GM12878 (cell line): ENCODE data around the gene RAB40B. TPM values are rescaled to one million over a fixed set of nuclear protein-coding genes. Genes with fewer than 3 reads are reported as not detected.

Experiments
- ATAC-seq: fragments of 200-7000 bp; cut with Tn5 transposase; 3 replicates; pipeline ENCODE4 v1.9.1; 2020; ENCODE audit warnings: mild to moderate bottlenecking, moderate library complexity
- BruUV-seq: library from RNA; stranded (reverse); fragments of 400-500 nt; replicated peaks from 2 replicates; lab custom pipeline; 2021; lab: Mats Ljungman, UMichigan
- CTCF ChIA-PET: fragments of 300-600 bp; sonication (Branson Sonifier 250); formaldehyde crosslinking; extraction: SDS; loops from one replicate; lab custom pipeline; 2021; ENCODE audit warnings: inconsistent platforms; lab: Yijun Ruan, JAX
- POLR2A ChIA-PET: fragments of 350-600 bp; formaldehyde crosslinking; extraction: SDS; loops from one replicate; lab custom pipeline; 2021; ENCODE audit warnings: inconsistent platforms; lab: Charles Lee
- RAD21 ChIA-PET: fragments of 300-600 bp; sonication (Branson Sonifier 250); formaldehyde crosslinking; loops from one replicate; lab custom pipeline; 2023; ENCODE audit warnings: antibody characterized with exemption; ENCODE audit not compliant: unreplicated experiment; lab: Charles Lee
- SMC1A ChIA-PET: fragments of 300-600 bp; sonication (Branson Sonifier 250); formaldehyde crosslinking; loops from one replicate; lab custom pipeline; 2023; ENCODE audit not compliant: unreplicated experiment, uncharacterized antibody; lab: Charles Lee
- DNase-seq: peaks from one replicate; pipeline ENCODE4 v3.0.0-alpha.2; 2011; ENCODE audit warnings: low read depth, low spot score
- FAIRE-seq: peaks from 3 replicates; lab custom pipeline; 2011; peaks lifted over from hg19 to GRCh38; lab: Jason Lieb, UNC
- H2AFZ ChIP-seq: 2 replicates; pipeline ENCODE4 v1.6.0; 2011; ENCODE audit warnings: low read depth, low read length, control low read depth; ENCODE audit not compliant: control insufficient read depth
- H3K27ac ChIP-seq: 2 replicates; pipeline ENCODE4 v1.5.1; 2011; ENCODE audit warnings: control low read depth; ENCODE audit not compliant: control insufficient read depth, insufficient read depth
- H3K27me3 ChIP-seq, 2 experiments: replicated peaks in 1 of 2; 2 replicates each; pipeline versions ENCODE4 v1.6.0 to v1.6.1; 2011; ENCODE audit warnings: low read length in 1 of 2; ENCODE audit not compliant: control insufficient read depth in 2 of 2, insufficient read depth in 2 of 2
- H3K36me3 ChIP-seq, 2 experiments: 2 replicates each; pipeline ENCODE4 v1.5.1; 2011; ENCODE audit warnings: low read length in 1 of 2; ENCODE audit not compliant: control insufficient read depth in 2 of 2, insufficient read depth in 2 of 2
- H3K4me1 ChIP-seq: 2 replicates; pipeline ENCODE4 v1.6.1; 2011; ENCODE audit warnings: mild to moderate bottlenecking, low read length, moderate library complexity, mixed read lengths; ENCODE audit not compliant: control insufficient read depth, insufficient read depth
- H3K4me2 ChIP-seq: 2 replicates; pipeline ENCODE4 v1.6.0; 2011; ENCODE audit warnings: control low read depth; ENCODE audit not compliant: control insufficient read depth, insufficient read depth
- H3K4me3 ChIP-seq: fragments of 200-600 bp; sonication (generic); 2 replicates; pipeline ENCODE4 v1.5.1; 2016
- H3K79me2 ChIP-seq: 2 replicates; pipeline ENCODE4 v1.6.0; 2011; ENCODE audit warnings: low read length; ENCODE audit not compliant: control insufficient read depth, insufficient read depth
- H3K9ac ChIP-seq: 2 replicates; pipeline ENCODE4 v1.8.0; 2011; ENCODE audit warnings: low read length, control low read depth, mixed read lengths; ENCODE audit not compliant: control insufficient read depth, insufficient read depth
- H3K9me3 ChIP-seq: replicated peaks from 3 replicates; pipeline ENCODE4 v1.5.1; 2011; ENCODE audit warnings: mild to moderate bottlenecking, low read length; ENCODE audit not compliant: control insufficient read depth, insufficient read depth
- H4K20me1 ChIP-seq: 2 replicates; pipeline ENCODE4 v1.6.0; 2011; ENCODE audit not compliant: control insufficient read depth, insufficient read depth
- FOXM1 ChIP-seq: IDR thresholded peaks from 2 replicates; pipeline ENCODE4 v1.6.1; 2012; ENCODE audit warnings: low read depth, mild to moderate bottlenecking, inconsistent platforms, low read length, moderate library complexity
- RUNX3 ChIP-seq: IDR thresholded peaks from 2 replicates; pipeline ENCODE4 v1.6.1; 2012; ENCODE audit warnings: low read length, inconsistent platforms
- ZNF274 ChIP-seq: IDR thresholded peaks from one replicate; pipeline ENCODE4 v1.8.0; 2011; ENCODE audit not compliant: insufficient read length, insufficient read depth
- ZNF384 ChIP-seq: IDR thresholded peaks from 2 replicates; pipeline ENCODE4 v1.6.1; 2012; ENCODE audit warnings: low read depth, mild to moderate bottlenecking, low read length, improper control_type of control experiment, borderline replicate concordance
- WGBS: methylation state at CpG from one replicate; pipeline ENCODE4 v1.1.6; 2016; ENCODE audit warnings: low lambda C conversion rate; ENCODE audit not compliant: insufficient replicate concordance, insufficient coverage; ENCODE audit errors: missing lambda C conversion rate; 5-methylcytosine and 5-hydroxymethylcytosine counted together
- in situ Hi-C: fragments of 300-500 bp; cut with MboI; formaldehyde crosslinking; loops from 9 replicates; pipeline ENCODE4 v1.14.3; 2018; ENCODE audit warnings: mixed read lengths
- intact Hi-C: fragments of 100-400 bp; cut with micrococcal nuclease; formaldehyde crosslinking; loops from one replicate; pipeline ENCODE4 v1.14.2; 2022; ENCODE audit not compliant: unreplicated experiment
- polyA plus RNA-seq, 11 experiments: library from polyadenylated mRNA; depleted of rRNA in 4 of 11; unstranded in 6 of 11; stranded (reverse) in 5 of 11; fragments of >200 nt; fragmentation: Nextera tagmentation in 4 of 11; fragmentation: Illumina TruSeq in 1 of 11; extraction: Ambion mirVana in 4 of 11; extraction: Trizol in 1 of 11; gene quantifications; 1 replicate in 1 of 11; 2 replicates in 10 of 11; pipeline versions ENCODE4 v1.2.1 to v1.2.3, GENCODE V29; 2011 to 2016; ENCODE audit warnings: inconsistent platforms in 2 of 11, missing spikeins in 2 of 11, low read depth in 1 of 11
- total RNA-seq, 4 experiments: library from RNA; depleted of rRNA in 3 of 4; stranded (reverse); fragments of >200 nt in 3 of 4; fragmentation: Illumina TruSeq in 1 of 4; extraction: Trizol in 1 of 4; gene quantifications; 2 replicates each; pipeline versions ENCODE4 v1.2.1 to v1.2.3, GENCODE V29; 2013 to 2021
- TF ChIP-seq, protein P1 (sequence below): fragments of 450-650 bp; IDR thresholded peaks from 2 replicates; pipeline ENCODE4 v1.6.1; 2017; ENCODE audit warnings: mild to moderate bottlenecking, moderate library complexity
- TF ChIP-seq, protein P2 (sequence below): fragments of 450-650 bp; IDR thresholded peaks from 2 replicates; pipeline ENCODE4 v1.6.1; 2016; ENCODE audit warnings: mild to moderate bottlenecking, moderate library complexity, borderline replicate concordance

Gene RAB40B
- total and polyA plus RNA-seq, 10 of the 15 experiments (the other 5 are each of a cell fraction or from before 2014, with no cell fraction given) = 0.06 to 2.8 (median 1.4) TPM

DNA sequence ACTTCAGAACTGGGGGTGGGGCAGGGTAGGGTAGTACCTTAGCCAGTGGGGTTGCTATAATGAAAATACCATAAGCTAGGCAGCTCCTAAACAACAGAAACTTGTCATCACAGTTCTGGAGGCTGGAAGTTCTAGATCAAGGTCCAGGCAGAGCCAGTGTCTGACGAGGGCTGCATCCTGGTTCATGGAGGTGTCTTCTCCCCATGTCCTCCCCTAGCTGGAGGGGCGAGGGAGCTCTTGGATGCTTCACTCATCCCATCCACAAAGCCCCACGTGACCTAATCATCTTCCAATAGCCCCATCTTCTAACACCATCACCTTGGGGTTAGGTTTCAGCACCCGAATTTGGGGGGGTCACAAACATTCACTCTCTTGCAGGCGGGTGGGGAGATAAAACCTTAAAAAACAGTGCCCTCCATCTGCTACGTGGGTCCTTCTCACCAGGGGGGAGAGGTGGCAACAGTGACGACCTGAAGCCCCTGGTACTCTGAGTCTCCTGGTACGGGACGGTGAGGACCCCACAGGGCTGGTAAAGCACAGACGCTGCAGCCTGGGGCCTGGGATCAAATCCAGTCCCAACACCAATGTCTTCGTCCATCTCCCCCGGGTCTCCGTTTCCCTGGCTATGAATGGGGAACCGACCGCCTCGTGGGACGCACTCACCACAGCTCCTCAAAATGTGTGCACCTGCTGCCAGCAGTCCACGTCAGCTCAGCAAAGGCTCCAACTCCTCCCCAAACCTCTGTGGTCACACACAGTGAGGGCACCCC, 22.8 kb downstream of the RAB40B start:
- H3K36me3 ChIP-seq = no peaks in the 10 kb centered on the region
- H4K20me1 ChIP-seq = no peaks in the 10 kb centered on the region
- H3K79me2 ChIP-seq = no peaks in the 10 kb centered on the region
- intact Hi-C loops = no loop called here
- no peak for TF ChIP-seq ZNF274
- no peak overlapping the region for H2AFZ ChIP-seq
- H3K4me3 ChIP-seq = no peak overlapping the region
- H3K4me2 ChIP-seq = no peak overlapping the region
- H3K9me3 ChIP-seq = no peaks in the 10 kb centered on the region
- ChIA-PET POLR2A (no interaction called here), CTCF (no interaction called here), RAD21 (no interaction called here), SMC1A (interaction anchor here (0.6 kb wide), 1 partner anchor 121 kb away, joined by 4 read pairs; no protein-coding TSS in a partner anchor)
- WGBS = 48% methylated on average over 15 of the region's 18 CpGs
- no peaks in the 10 kb centered on the region for H3K27me3 ChIP-seq
- H3K27ac ChIP-seq = no peak overlapping the region
- ATAC-seq (no peak), DNase-seq (no peak), FAIRE-seq (no peak)
- H3K4me1 ChIP-seq = no peaks in the 10 kb centered on the region
- BruUV-seq = no TSS peak
- H3K9ac ChIP-seq = no peak overlapping the region
- in situ Hi-C loops = no loop called here

- 66% methylated on average over 20 of the region's 20 CpGs for WGBS
- POLR2A ChIA-PET = no interaction called here
- in situ Hi-C loops (no loop called here), intact Hi-C loops (no loop called here)
- Histone ChIP-seq H3K4me1 (no peaks in the 10 kb centered on the region), H3K4me2 (no peak overlapping the region), H3K27me3 (no peaks in the 10 kb centered on the region), H3K4me3 (no peak overlapping the region), H3K36me3 (no peaks in the 10 kb centered on the region), H3K27ac (no peak overlapping the region), H4K20me1 (no peaks in the 10 kb centered on the region), H3K9ac (no peak overlapping the region), H3K9me3 (no peaks in the 10 kb centered on the region), H2AFZ (no peak overlapping the region), H3K79me2 (no peaks in the 10 kb centered on the region)
- CTCF ChIA-PET = no interaction called here
- FAIRE-seq = no peak
- ATAC-seq = no peak
- no peak for DNase-seq
- BruUV-seq = no TSS peak
- SMC1A ChIA-PET = no interaction called here
- RAD21 ChIA-PET = no interaction called here
- TF ChIP-seq, protein P1, sequence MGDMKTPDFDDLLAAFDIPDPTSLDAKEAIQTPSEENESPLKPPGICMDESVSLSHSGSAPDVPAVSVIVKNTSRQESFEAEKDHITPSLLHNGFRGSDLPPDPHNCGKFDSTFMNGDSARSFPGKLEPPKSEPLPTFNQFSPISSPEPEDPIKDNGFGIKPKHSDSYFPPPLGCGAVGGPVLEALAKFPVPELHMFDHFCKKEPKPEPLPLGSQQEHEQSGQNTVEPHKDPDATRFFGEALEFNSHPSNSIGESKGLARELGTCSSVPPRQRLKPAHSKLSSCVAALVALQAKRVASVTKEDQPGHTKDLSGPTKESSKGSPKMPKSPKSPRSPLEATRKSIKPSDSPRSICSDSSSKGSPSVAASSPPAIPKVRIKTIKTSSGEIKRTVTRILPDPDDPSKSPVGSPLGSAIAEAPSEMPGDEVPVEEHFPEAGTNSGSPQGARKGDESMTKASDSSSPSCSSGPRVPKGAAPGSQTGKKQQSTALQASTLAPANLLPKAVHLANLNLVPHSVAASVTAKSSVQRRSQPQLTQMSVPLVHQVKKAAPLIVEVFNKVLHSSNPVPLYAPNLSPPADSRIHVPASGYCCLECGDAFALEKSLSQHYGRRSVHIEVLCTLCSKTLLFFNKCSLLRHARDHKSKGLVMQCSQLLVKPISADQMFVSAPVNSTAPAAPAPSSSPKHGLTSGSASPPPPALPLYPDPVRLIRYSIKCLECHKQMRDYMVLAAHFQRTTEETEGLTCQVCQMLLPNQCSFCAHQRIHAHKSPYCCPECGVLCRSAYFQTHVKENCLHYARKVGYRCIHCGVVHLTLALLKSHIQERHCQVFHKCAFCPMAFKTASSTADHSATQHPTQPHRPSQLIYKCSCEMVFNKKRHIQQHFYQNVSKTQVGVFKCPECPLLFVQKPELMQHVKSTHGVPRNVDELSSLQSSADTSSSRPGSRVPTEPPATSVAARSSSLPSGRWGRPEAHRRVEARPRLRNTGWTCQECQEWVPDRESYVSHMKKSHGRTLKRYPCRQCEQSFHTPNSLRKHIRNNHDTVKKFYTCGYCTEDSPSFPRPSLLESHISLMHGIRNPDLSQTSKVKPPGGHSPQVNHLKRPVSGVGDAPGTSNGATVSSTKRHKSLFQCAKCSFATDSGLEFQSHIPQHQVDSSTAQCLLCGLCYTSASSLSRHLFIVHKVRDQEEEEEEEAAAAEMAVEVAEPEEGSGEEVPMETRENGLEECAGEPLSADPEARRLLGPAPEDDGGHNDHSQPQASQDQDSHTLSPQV = no peak
- no peak for TF ChIP-seq FOXM1
- TF ChIP-seq, protein P2, sequence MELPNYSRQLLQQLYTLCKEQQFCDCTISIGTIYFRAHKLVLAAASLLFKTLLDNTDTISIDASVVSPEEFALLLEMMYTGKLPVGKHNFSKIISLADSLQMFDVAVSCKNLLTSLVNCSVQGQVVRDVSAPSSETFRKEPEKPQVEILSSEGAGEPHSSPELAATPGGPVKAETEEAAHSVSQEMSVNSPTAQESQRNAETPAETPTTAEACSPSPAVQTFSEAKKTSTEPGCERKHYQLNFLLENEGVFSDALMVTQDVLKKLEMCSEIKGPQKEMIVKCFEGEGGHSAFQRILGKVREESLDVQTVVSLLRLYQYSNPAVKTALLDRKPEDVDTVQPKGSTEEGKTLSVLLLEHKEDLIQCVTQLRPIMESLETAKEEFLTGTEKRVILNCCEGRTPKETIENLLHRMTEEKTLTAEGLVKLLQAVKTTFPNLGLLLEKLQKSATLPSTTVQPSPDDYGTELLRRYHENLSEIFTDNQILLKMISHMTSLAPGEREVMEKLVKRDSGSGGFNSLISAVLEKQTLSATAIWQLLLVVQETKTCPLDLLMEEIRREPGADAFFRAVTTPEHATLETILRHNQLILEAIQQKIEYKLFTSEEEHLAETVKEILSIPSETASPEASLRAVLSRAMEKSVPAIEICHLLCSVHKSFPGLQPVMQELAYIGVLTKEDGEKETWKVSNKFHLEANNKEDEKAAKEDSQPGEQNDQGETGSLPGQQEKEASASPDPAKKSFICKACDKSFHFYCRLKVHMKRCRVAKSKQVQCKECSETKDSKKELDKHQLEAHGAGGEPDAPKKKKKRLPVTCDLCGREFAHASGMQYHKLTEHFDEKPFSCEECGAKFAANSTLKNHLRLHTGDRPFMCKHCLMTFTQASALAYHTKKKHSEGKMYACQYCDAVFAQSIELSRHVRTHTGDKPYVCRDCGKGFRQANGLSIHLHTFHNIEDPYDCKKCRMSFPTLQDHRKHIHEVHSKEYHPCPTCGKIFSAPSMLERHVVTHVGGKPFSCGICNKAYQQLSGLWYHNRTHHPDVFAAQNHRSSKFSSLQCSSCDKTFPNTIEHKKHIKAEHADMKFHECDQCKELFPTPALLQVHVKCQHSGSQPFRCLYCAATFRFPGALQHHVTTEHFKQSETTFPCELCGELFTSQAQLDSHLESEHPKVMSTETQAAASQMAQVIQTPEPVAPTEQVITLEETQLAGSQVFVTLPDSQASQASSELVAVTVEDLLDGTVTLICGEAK = no peak
- TF ChIP-seq RUNX3 = no peak
- TF ChIP-seq ZNF384 = no peak
Measured at GRCh38 chr17:82674656-82675475, 23.6 kb downstream of the RAB40B start.
